Endometrium (tissue), 2 donors: Measurements from ENCODE around the gene BMPER.

Experiments
- FAIRE-seq: peaks from 2 replicates; lab custom pipeline; 2012; peaks lifted over from hg19 to GRCh38; lab: Jason Lieb, UNC
- donor health status: control.
- donor health status: control.

The BMPER gene

DNA sequence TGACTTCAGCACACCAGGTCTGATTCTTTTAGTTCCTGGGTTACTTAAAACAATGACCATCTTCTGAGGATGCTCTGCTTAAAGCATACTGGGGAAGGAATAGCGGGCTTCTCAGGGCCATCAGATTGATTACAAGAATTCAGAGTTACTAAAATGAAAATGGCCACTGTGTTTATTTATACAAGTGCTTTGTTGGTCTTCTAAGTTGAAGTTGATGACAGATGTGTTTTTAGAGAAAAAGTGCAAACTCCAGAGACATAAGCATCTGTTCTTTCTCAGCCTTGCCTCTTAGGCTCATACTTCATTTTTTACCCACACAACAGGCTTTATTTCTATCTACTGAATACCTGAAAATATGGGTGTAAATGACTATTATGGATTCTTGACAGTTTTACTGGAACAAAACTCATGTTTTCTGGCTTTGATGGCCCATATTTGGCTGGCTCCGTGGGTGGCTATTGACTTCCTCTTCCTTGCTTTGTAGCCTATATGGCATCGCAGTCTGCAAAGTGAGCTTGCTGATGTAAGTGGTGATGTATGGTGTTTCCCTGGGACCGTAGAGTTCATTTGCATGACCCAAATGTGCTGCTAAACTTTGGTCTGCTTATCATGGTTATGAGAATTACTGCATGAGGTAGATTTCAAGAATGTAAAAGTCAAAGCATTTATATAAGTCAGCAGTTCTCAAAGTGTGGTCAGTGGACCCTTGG is 121.3 kb downstream of the BMPER start:
- no peak for FAIRE-seq

GRCh38 chr7:34031156-34031555 is 125.8 kb downstream of the BMPER start:
- no peak for FAIRE-seq

- no peak for FAIRE-seq
Observed at GRCh38 chr7:34034728-34035127, 129.4 kb downstream of the BMPER start.

GRCh38 chr7:34036051-34036920 is 130.9 kb downstream of the BMPER start:
- no peak for FAIRE-seq

GRCh38 chr7:34036972-34037792 is 131.8 kb downstream of the BMPER start:
- FAIRE-seq: no peak

DNA sequence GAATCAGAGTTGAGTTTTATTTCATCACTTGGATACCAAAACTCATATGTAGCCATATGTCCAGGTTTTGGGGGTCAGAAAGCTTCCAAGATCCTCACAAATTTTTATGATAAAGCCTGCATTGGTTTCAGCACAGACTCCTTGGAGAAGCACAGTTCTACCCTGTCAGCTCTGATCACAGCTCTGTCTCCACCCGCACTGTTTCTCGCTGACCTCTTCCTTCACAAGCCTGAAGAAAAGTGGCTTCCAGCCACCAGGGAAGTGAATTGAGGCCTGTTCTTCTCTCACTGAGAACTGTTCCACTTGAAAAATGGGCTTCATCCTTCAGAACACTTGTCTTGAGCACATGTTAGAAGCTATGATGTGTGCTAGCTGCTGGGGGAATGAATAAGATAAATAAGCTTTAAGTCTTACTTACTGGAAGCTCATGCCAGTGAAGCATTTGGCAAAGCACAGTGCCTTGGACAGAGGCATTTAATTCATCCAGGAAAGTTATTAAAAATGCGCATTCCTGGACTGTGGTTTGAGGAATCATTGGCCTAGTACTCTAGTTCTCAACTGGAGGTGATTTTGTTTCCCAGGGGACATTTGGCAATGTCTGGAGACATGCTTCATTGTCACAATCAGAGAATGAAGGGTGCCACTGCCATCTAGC is 133.6 kb downstream of the BMPER start:
- no peak for FAIRE-seq

GRCh38 chr7:34041707-34042106 is 136.4 kb downstream of the BMPER start:
- FAIRE-seq: no peak

DNA sequence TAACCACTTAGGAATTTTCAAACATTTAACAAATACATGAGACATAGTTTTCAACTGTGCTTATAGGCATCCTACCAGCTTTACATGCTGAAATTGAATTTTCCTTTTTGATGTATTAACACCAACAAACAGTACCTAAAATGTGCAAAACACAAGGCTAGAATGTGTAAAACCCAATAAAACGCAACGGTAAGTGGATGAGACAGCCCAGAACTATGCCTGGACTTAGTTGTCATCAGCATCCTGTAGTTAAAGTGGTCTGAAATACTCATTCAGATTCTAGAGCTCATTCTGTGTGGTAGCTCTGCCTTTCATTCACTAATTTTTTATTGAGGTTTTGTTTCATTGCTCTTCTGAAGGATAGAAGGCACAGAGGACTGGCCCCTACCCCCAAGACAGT is 137.1 kb downstream of the BMPER start:
- FAIRE-seq: no peak

GRCh38 chr7:34043461-34044305 is 138.3 kb downstream of the BMPER start:
- no peak for FAIRE-seq

DNA sequence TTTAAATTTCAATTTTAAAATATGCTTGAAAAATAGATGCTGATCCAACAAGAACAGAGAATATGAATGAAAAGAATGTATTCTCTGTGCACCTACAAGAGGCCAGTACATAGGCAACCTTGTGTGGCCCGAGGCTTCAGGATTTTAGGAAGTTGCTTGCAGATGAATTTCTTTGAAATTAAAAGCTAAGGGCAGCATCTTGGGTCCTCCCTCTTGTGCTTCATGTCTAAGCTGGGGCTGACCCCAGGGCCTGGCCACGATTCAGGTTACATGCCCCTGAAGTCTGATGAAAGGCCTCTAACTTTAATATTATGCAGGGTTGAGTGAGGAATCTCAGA is 138.9 kb downstream of the BMPER start:
- no peak for FAIRE-seq

DNA sequence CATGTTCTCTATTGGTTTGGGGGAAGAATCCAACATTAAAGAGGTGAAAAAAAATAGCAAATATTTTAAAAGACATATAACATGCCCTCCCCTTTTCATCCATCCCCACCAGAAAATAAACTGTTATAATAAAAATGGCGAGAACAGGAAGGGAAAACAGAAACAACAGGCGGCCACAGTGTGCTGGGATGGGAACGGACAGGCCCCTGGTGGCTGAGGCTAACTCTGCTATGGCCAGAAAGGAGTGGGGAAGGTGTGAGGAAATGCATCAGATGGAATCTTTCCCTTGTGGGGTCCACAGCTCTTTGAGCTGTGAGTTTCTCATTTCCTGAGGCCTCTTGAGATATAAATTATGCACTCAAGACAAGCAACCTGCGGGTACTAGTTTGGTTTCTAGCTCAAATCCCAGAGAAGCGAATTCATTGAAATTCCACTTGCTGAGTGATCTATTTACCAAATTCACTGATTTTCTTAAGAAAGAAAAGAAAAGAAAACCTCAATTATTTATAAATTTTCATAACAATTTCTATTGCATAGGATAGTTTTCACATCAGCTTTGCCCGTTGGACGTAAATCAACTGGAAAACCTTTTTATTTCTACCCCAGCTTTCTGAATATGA is 139.5 kb downstream of the BMPER start:
- no peak for FAIRE-seq

DNA sequence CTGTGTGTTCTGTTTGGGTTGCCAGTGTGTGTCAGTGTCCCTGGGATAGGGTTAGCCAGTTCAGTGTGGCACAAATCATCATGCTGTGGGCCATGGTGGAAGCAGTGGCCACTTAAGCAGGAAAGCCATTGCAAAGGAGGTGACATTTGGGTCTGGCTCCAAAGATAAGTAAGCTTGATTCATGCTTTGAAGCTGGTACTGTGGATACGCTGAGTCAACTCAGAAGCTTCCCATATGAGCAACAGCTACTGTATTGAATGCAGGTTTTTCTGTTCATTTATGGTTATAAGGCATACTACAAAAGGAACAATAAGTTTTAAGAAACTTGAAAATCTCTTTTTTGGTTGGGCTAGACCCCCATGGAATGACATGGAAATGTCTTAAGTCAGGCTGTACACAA is 143.1 kb downstream of the BMPER start:
- FAIRE-seq: no peak

- no peak for FAIRE-seq
Observed at GRCh38 chr7:34054075-34054474, 148.7 kb downstream of the BMPER start.

DNA sequence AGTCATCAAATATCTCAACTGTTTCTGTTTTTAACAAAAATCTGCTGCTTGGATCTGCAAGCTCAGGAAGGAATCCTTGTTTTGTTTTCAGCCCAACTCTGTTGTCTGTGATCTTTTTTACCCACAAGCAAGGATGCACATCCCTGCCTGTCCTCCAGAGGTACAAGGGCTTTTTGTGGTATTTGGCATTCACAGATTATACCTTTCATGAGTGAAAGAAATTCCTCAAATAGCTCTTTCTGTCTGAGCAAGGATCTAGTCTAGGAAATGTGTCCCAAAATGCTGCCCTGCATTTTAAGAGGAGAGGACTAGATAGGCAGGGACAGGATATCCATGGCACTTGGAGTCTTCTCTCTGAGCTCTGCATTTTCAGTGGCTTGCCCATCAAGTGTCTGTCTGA is 151.8 kb downstream of the BMPER start:
- FAIRE-seq: no peak

GRCh38 chr7:34057956-34058355 is 152.6 kb downstream of the BMPER start:
- FAIRE-seq: no peak

DNA sequence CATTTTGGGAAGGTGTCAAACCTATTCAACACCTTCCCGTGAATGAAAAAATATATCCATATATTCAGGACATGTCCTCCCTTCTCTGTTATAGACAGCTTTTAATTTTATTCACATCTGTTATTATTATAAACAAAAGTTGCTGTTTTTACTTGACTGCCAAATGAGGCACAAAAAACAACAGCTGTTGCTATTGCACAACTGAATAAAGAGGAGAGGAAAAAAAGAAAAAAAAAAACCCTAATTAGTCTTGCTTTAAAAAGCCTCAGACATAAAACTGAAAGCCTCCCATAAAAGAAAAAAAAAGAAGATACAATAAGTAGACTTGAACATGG is 153.4 kb downstream of the BMPER start:
- peak; percentile 99 for FAIRE-seq

DNA sequence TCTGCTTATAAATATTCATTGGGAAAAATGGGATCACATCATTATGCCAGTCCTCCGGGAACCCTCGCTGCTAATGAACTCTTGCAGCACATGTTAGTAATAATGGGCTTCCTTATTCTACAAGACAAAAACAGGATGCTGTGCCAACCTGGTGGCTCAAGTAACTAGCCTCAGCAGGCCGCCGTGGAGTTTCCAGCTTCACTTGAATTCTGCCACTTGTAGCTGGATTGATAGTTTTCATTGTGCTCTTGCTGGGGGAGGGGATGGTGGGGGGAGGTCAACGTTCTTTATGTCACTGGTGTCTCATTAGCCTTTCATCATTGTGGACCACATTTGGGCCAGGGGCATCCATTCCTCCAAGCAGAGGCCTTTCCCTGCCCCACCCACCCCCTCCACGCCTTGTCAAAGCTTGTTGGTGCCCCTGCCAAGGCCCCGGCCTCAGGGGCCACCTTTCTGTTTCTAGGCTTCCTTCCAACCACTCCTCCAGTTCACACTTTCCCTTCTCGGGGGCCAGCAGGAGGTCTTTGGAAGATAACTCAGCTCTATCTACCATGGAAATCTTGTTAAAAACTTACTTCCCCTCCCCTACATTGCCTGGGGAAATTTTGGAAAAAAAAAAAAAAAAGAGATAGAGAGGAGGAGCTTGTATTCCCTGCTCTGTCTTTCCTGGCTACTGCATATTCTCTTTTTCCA is 153.9 kb downstream of the BMPER start:
- FAIRE-seq: peak; percentile 15

- FAIRE-seq: no peak
Observed at GRCh38 chr7:34060196-34060947, 155.0 kb downstream of the BMPER start.

DNA sequence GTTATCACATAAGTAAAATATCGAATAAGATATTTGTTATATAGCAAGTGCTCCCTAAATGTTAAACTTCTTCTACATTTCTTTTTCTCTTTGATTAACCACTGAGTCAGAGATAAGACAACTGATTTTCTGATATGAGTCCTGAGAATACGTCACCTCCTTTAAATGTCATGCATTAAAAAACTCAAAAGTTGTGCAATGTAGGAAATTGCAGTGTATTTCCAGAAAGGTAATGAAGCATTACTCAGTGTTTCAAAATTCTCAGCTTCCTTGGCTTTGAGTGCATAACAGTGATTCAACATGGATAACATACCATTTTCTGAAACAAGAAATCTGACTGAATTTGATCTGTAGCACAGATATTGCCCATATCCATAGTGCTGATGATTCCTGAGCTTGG is 155.8 kb downstream of the BMPER start:
- FAIRE-seq: no peak

- FAIRE-seq: no peak
Observed at GRCh38 chr7:34062341-34062740, 157.0 kb downstream of the BMPER start.
